Thymus (tissue), 11 donors: ENCODE measurements around the gene RIPK3. TPM values are rescaled to one million over a fixed set of nuclear protein-coding genes. Genes with fewer than 3 reads are reported as not detected.

Experiments used
- DNase-seq, 9 donors: peaks; one replicate each; pipeline ENCODE4 v3.0.0-alpha.2; 2013; ENCODE audit warnings: low spot score in 9 of 9, low read depth in 6 of 9, missing footprints in 1 of 9
- H3K27ac ChIP-seq, 2 donors: one replicate each; pipeline ENCODE4 v1.5.1; 2013; ENCODE audit warnings: control low read depth in 1 of 2, low read depth in 1 of 2, low read length in 1 of 2, mild to moderate bottlenecking in 1 of 2, moderate library complexity in 1 of 2
- H3K27me3 ChIP-seq, 2 donors: one replicate each; pipeline ENCODE4 v1.5.1; 2013; ENCODE audit warnings: low read length in 1 of 2; ENCODE audit not compliant: control insufficient read depth in 2 of 2, insufficient read depth in 1 of 2
- H3K36me3 ChIP-seq, 2 donors: one replicate each; pipeline ENCODE4 v1.5.1; 2013; ENCODE audit warnings: low read length in 1 of 2, mild to moderate bottlenecking in 1 of 2, moderate library complexity in 1 of 2; ENCODE audit not compliant: control insufficient read depth in 2 of 2, insufficient read depth in 2 of 2
- H3K4me1 ChIP-seq, 2 donors: one replicate each; pipeline ENCODE4 v1.5.1; 2013; ENCODE audit warnings: low read length in 2 of 2; ENCODE audit not compliant: control insufficient read depth in 2 of 2, insufficient read depth in 2 of 2
- H3K4me3 ChIP-seq, 2 donors: one replicate each; pipeline ENCODE4 v1.5.1; 2013; ENCODE audit warnings: low read length in 2 of 2, control low read depth in 1 of 2, mild to moderate bottlenecking in 1 of 2
- H3K9me3 ChIP-seq, 2 donors: one replicate each; pipeline ENCODE4 v1.5.1; 2013; ENCODE audit warnings: low read length in 1 of 2, mild to moderate bottlenecking in 1 of 2; ENCODE audit not compliant: control insufficient read depth in 2 of 2, insufficient read depth in 1 of 2
- WGBS: extraction: QIAGEN DNeasy Blood & Tissue Kit; methylation state at CpG from one replicate; pipeline ENCODE4 v1.1.7; 2013; 5-methylcytosine and 5-hydroxymethylcytosine counted together
- polyA plus RNA-seq: library from polyadenylated mRNA; stranded (reverse); fragments of 200-250 nt; gene quantifications from one replicate; pipeline ENCODE4 v1.2.3, GENCODE V29; 2013
- total RNA-seq: library from RNA; stranded (reverse); fragments of 120-200 nt; gene quantifications from one replicate; pipeline ENCODE4 v1.2.4, GENCODE V29; 2013
- donor health status: healthy.

The RIPK3 gene
- total and polyA plus RNA-seq, 2 donors = 10.9 to 15.2 TPM

- Histone ChIP-seq H3K9me3 (peaks cover 0 to 8% of the 10 kb centered on the region in 2 donors), H3K4me1 (peaks cover 9 to 29% of the 10 kb centered on the region in 2 donors), H3K27me3 (peaks cover 32 to 75% of the 10 kb centered on the region in 2 donors), H3K4me3 (peak overlapping the region; percentile 62 to 76), H3K36me3 (peaks cover 0 to 13% of the 10 kb centered on the region in 2 donors), H3K27ac (no peak overlapping the region)
- WGBS = 91% methylated on average over 14 of the region's 14 CpGs
- no peak for DNase-seq
These were observed 948 bp downstream of the RIPK3 start for GRCh38 chr14:24338843-24339242.

- DNase-seq = no peak
- peaks cover 41 to 84% of the 10 kb centered on the region in 2 donors for H3K27me3 ChIP-seq
- no peak overlapping the region for H3K4me3 ChIP-seq
- WGBS = 97% methylated on average over 8 of the region's 8 CpGs
- peaks cover 0 to 13% of the 10 kb centered on the region in 2 donors for H3K36me3 ChIP-seq
- H3K9me3 ChIP-seq = peaks cover 0 to 8% of the 10 kb centered on the region in 2 donors
- H3K4me1 ChIP-seq = peaks cover 11 to 37% of the 10 kb centered on the region in 2 donors
- no peak overlapping the region for H3K27ac ChIP-seq
These were observed 2.0 kb downstream of the RIPK3 start for GRCh38 chr14:24337824-24338175.

- no peak overlapping the region for H3K27ac ChIP-seq
- peaks cover 11 to 43% of the 10 kb centered on the region in 2 donors for H3K4me1 ChIP-seq
- peaks cover 46 to 87% of the 10 kb centered on the region in 2 donors for H3K27me3 ChIP-seq
- no peak overlapping the region for H3K4me3 ChIP-seq
- 97% methylated on average over 7 of the region's 7 CpGs for WGBS
- peaks cover 0 to 13% of the 10 kb centered on the region in 2 donors for H3K36me3 ChIP-seq
- H3K9me3 ChIP-seq = peaks cover 0 to 8% of the 10 kb centered on the region in 2 donors
- DNase-seq = no peak
These were observed 2.5 kb downstream of the RIPK3 start for GRCh38 chr14:24337144-24337823.

- WGBS = 82% methylated on average over 12 of the region's 12 CpGs
- Histone ChIP-seq H3K36me3 (peaks cover 0 to 13% of the 10 kb centered on the region in 2 donors), H3K4me1 (peaks cover 15 to 50% of the 10 kb centered on the region in 2 donors), H3K9me3 (peaks cover 0 to 8% of the 10 kb centered on the region in 2 donors), H3K27ac (no peak overlapping the region), H3K4me3 (no peak overlapping the region), H3K27me3 (peaks cover 57 to 96% of the 10 kb centered on the region in 2 donors)
- DNase-seq = no peak
These were observed 4.2 kb downstream of the RIPK3 start for GRCh38 chr14:24335461-24336171.

- Histone ChIP-seq H3K27me3 (peaks cover 61 to 99% of the 10 kb centered on the region in 2 donors), H3K4me3 (peak within 1 kb of the TSS in 1 of 2 donors; percentile 23), H3K27ac (peak within 1 kb of the TSS in 1 of 2 donors; percentile 31), H3K9me3 (peaks cover 0 to 8% of the 10 kb centered on the region in 2 donors), H3K4me1 (peaks cover 15 to 43% of the 10 kb centered on the region in 2 donors), H3K36me3 (peaks cover 0 to 13% of the 10 kb centered on the region in 2 donors)
- 7% methylated on average over 65 of the region's 65 CpGs for WGBS
- DNase-seq = peak in 1 of 9 donors; percentile 35
These were observed 5.1 kb downstream of the RIPK3 start, which contains the start of gene ADCY4 for GRCh38 chr14:24334431-24335291. TSS of gene ADCY4 (minus strand) at chr14:24335071. CDS start at chr14:24334652, 419 bp downstream.

GRCh38 chr14:24332268-24332993, 7.4 kb downstream of the RIPK3 start:
- no peak overlapping the region for H3K27ac ChIP-seq
- peaks cover 61 to 81% of the 10 kb centered on the region in 2 donors for H3K27me3 ChIP-seq
- H3K9me3 ChIP-seq = peaks cover 0 to 8% of the 10 kb centered on the region in 2 donors
- WGBS = 10% methylated on average over 56 of the region's 56 CpGs
- H3K4me3 ChIP-seq = peak overlapping the region in 1 of 2 donors; percentile 31
- peaks cover 11 to 42% of the 10 kb centered on the region in 2 donors for H3K4me1 ChIP-seq
- H3K36me3 ChIP-seq = peaks cover 0 to 12% of the 10 kb centered on the region in 2 donors
- peak; percentile 60 to 92 (median 78) for DNase-seq

- H3K27me3 ChIP-seq = peaks cover 61 to 75% of the 10 kb centered on the region in 2 donors
- H3K4me3 ChIP-seq = no peak overlapping the region
- H3K9me3 ChIP-seq = peaks cover 0 to 8% of the 10 kb centered on the region in 2 donors
- peaks cover 0 to 8% of the 10 kb centered on the region in 2 donors for H3K36me3 ChIP-seq
- no peak for DNase-seq
- H3K4me1 ChIP-seq = peaks cover 11 to 47% of the 10 kb centered on the region in 2 donors
- no peak overlapping the region for H3K27ac ChIP-seq
- 61% methylated on average over 26 of the region's 26 CpGs for WGBS
These were observed 8.0 kb downstream of the RIPK3 start for GRCh38 chr14:24331731-24332267.
